WTC11 (cell line): ENCODE results near the gene IL16. TPM values are rescaled to one million over a fixed set of nuclear protein-coding genes. Genes with fewer than 3 reads are reported as not detected.

Experiments
- ATAC-seq: fragments of 200-7000 bp; cut with Tn5 transposase; 2 replicates; pipeline ENCODE4 v1.10.0; 2021; ENCODE audit warnings: mild to moderate bottlenecking, moderate library complexity
- CTCF ChIA-PET: fragments of 300-600 bp; sonication (Branson Sonifier 250); formaldehyde crosslinking; loops from one replicate; lab custom pipeline; 2021; ENCODE audit warnings: antibody characterized with exemption; lab: Charles Lee
- POLR2A ChIA-PET: fragments of 350-600 bp; sonication (Branson Sonifier 250); formaldehyde crosslinking; loops from one replicate; lab custom pipeline; 2021; ENCODE audit warnings: antibody characterized with exemption; lab: Charles Lee
- DNase-seq: peaks from one replicate; pipeline ENCODE4 v3.0.0; 2021; ENCODE audit warnings: low spot score
- H3K27ac Mint-ChIP-seq: 2 replicates; pipeline ENCODE4 v1.8.0; 2021; ENCODE audit warnings: mixed read lengths
- H3K27me3 Mint-ChIP-seq: 2 replicates; pipeline ENCODE4 v1.8.0; 2021; ENCODE audit warnings: low read depth, mild to moderate bottlenecking, moderate library complexity, mixed read lengths
- H3K36me3 Mint-ChIP-seq: 2 replicates; pipeline ENCODE4 v1.8.0; 2021; ENCODE audit warnings: mixed read lengths
- H3K4me1 Mint-ChIP-seq: 2 replicates; pipeline ENCODE4 v1.8.0; 2022; ENCODE audit warnings: mixed read lengths
- H3K4me3 Mint-ChIP-seq: 2 replicates; pipeline ENCODE4 v1.8.0; 2021; ENCODE audit warnings: mild to moderate bottlenecking, moderate library complexity, mixed read lengths
- H3K9me3 Mint-ChIP-seq: 2 replicates; pipeline ENCODE4 v1.8.0; 2021; ENCODE audit warnings: mixed read lengths
- AFF4 ChIP-seq: sonication (generic); formaldehyde crosslinking; IDR thresholded peaks from 2 replicates; pipeline ENCODE4 v1.8.1; 2023; ENCODE audit warnings: mild to moderate bottlenecking, missing genetic modification reagents, borderline replicate concordance
- ATF3 ChIP-seq: sonication (generic); formaldehyde crosslinking; conservative IDR thresholded peaks from 2 replicates; pipeline ENCODE4 v1.8.1; 2022; ENCODE audit warnings: mild to moderate bottlenecking, missing genetic modification reagents
- CBFB ChIP-seq: sonication (generic); formaldehyde crosslinking; IDR thresholded peaks from 2 replicates; pipeline ENCODE4 v1.8.1; 2022; ENCODE audit warnings: mild to moderate bottlenecking, low read depth, missing genetic modification reagents
- CREB1 ChIP-seq: sonication (generic); formaldehyde crosslinking; IDR thresholded peaks from 2 replicates; pipeline ENCODE4 v1.8.0; 2023; ENCODE audit warnings: mild to moderate bottlenecking, missing genetic modification reagents
- CREM ChIP-seq: sonication (generic); formaldehyde crosslinking; IDR thresholded peaks from 2 replicates; pipeline ENCODE4 v1.8.1; 2022; ENCODE audit warnings: mild to moderate bottlenecking, missing genetic modification reagents, moderate library complexity
- E2F5 ChIP-seq: sonication (generic); formaldehyde crosslinking; IDR thresholded peaks from 2 replicates; pipeline ENCODE4 v1.8.1; 2022; ENCODE audit warnings: mild to moderate bottlenecking, moderate library complexity, missing genetic modification reagents
- ERG ChIP-seq: fragments of 250-450 bp; sonication (Bioruptor Pico); IDR thresholded peaks from 2 replicates; pipeline ENCODE4 v1.8.0; 2021; ENCODE audit warnings: mild to moderate bottlenecking
- ETV6 ChIP-seq: sonication (generic); formaldehyde crosslinking; IDR thresholded peaks from 2 replicates; pipeline ENCODE4 v1.8.1; 2022; ENCODE audit warnings: mild to moderate bottlenecking, missing genetic modification reagents
- FOXP4 ChIP-seq: sonication (generic); formaldehyde crosslinking; IDR thresholded peaks from 2 replicates; pipeline ENCODE4 v1.8.0; 2022; ENCODE audit warnings: mild to moderate bottlenecking, missing genetic modification reagents
- GABPB1 ChIP-seq: sonication (generic); formaldehyde crosslinking; IDR thresholded peaks from 2 replicates; pipeline ENCODE4 v1.8.1; 2023; ENCODE audit warnings: mild to moderate bottlenecking, missing genetic modification reagents
- GTF2I ChIP-seq: fragments of 250-450 bp; sonication (Bioruptor Pico); conservative IDR thresholded peaks from 2 replicates; pipeline ENCODE4 v1.4.0; 2021; ENCODE audit warnings: mild to moderate bottlenecking
- JAZF1 ChIP-seq: fragments of 250-450 bp; sonication (Bioruptor Pico); IDR thresholded peaks from 2 replicates; pipeline ENCODE4 v1.9.0; 2021; ENCODE audit warnings: moderate library complexity, mild to moderate bottlenecking, inconsistent platforms
- NFATC4 ChIP-seq: fragments of 250-450 bp; sonication (Bioruptor Pico); IDR thresholded peaks from 2 replicates; pipeline ENCODE4 v1.9.0; 2021; ENCODE audit warnings: mild to moderate bottlenecking
- ZMAT4 ChIP-seq: fragments of 250-450 bp; sonication (Bioruptor Pico); IDR thresholded peaks from 2 replicates; pipeline ENCODE4 v1.9.0; 2021; ENCODE audit warnings: mild to moderate bottlenecking
- ZNF121 ChIP-seq: sonication (generic); formaldehyde crosslinking; IDR thresholded peaks from 2 replicates; pipeline ENCODE4 v1.8.0; 2023; ENCODE audit warnings: missing genetic modification reagents
- ZNF317 ChIP-seq: sonication (generic); formaldehyde crosslinking; IDR thresholded peaks from 2 replicates; pipeline ENCODE4 v1.8.1; 2023; ENCODE audit warnings: low read depth, mild to moderate bottlenecking, moderate library complexity, missing genetic modification reagents, borderline replicate concordance
- ZNF396 ChIP-seq: fragments of 250-450 bp; sonication (Bioruptor Pico); IDR thresholded peaks from 2 replicates; pipeline ENCODE4 v1.8.0; 2021; ENCODE audit warnings: mild to moderate bottlenecking, moderate library complexity, borderline replicate concordance
- ZNF416 ChIP-seq: fragments of 250-450 bp; sonication (Bioruptor Pico); IDR thresholded peaks from 2 replicates; pipeline ENCODE4 v1.9.0; 2021; ENCODE audit warnings: mild to moderate bottlenecking, inconsistent platforms
- ZNF671 ChIP-seq: fragments of 250-450 bp; sonication (Bioruptor Pico); IDR thresholded peaks from 2 replicates; pipeline ENCODE4 v1.8.0; 2021; ENCODE audit warnings: mild to moderate bottlenecking
- total RNA-seq: library from RNA; stranded (reverse); gene quantifications from 3 replicates; pipeline ENCODE4 v1.2.3, GENCODE V29; 2021
- TF ChIP-seq, protein P1 (sequence below): sonication (generic); formaldehyde crosslinking; IDR thresholded peaks from 2 replicates; pipeline ENCODE4 v1.8.1; 2022; ENCODE audit warnings: missing genetic modification reagents, borderline replicate concordance

IL16 gene
- total RNA-seq, 1 experiment from 2014 or later, result 0.61 TPM

DNA sequence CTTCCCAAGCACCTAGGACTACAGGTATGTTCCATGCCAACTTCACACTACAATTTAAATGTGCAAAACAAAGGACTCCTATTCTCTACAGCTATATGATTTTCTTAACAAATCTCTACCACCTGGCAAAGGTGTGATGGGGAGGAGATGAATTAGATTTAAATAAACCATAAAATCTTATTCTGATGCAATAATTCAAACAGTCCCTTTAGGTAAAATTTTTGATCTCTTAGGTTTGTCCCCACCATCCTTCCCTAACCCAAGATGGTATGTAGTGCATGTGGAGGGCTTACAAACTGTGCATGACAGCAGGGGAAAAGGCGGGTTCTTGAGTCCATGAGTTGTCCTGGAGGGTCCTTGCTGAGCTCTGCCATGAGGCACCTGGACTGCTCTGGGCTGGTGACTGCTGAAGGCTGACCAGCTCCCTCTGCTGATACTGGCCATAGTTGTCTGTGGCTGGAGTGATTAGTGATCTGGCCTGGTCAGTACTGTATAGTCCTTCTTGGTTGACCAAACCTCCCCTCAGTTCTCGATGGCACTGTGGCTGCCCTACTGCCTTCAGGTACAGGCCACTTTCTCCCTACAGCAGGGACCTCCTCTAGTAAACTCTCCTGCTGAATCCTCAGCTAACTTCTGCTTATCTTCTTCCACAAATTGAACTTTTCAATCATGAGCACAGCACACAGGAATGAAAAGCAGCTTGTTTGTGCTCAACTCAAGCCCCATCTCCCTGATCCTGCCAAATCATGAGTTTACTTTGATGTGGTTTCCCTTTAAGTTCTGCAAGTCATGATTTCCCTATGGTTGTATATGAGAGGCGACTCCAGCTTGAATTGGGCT, 32.5 kb upstream of the IL16 start:
- Mint-ChIP-seq H3K4me3 (no peak overlapping the region), H3K4me1 (no peaks in the 10 kb centered on the region), H3K27me3 (peaks cover 4% of the 10 kb centered on the region; the same call in 1 of the 2 replicates)
- CTCF ChIA-PET, result interaction anchor here (1.1 to 3.6 kb wide), 4 partner anchors 8 to 187 kb away, joined by 3 to 30 read pairs (median 4); no protein-coding TSS in a partner anchor
- TF ChIP-seq E2F5, result no peak
- no peak for TF ChIP-seq ZMAT4
- no peak for TF ChIP-seq ZNF396 (CRISPR knock-in tag)
- no peak for TF ChIP-seq GTF2I (CRISPR knock-in tag)
- no peak for TF ChIP-seq GABPB1 (CRISPR knock-in tag)
- TF ChIP-seq ZNF416 (CRISPR knock-in tag), result no peak
- TF ChIP-seq ZNF671 (CRISPR knock-in tag), result no peak
- TF ChIP-seq, protein P1, sequence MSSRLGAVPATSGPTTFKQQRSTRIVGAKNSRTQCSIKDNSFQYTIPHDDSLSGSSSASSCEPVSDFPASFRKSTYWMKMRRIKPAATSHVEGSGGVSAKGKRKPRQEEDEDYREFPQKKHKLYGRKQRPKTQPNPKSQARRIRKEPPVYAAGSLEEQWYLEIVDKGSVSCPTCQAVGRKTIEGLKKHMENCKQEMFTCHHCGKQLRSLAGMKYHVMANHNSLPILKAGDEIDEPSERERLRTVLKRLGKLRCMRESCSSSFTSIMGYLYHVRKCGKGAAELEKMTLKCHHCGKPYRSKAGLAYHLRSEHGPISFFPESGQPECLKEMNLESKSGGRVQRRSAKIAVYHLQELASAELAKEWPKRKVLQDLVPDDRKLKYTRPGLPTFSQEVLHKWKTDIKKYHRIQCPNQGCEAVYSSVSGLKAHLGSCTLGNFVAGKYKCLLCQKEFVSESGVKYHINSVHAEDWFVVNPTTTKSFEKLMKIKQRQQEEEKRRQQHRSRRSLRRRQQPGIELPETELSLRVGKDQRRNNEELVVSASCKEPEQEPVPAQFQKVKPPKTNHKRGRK (CRISPR knock-in tag), result no peak
- no peak for TF ChIP-seq NFATC4 (CRISPR knock-in tag)
- TF ChIP-seq FOXP4 (CRISPR knock-in tag), result no peak
- no peak for TF ChIP-seq ERG
- no peak for TF ChIP-seq AFF4
- TF ChIP-seq CREB1 (CRISPR knock-in tag), result no peak
- no peak for TF ChIP-seq ZNF121 (CRISPR knock-in tag)
- no peak for TF ChIP-seq ATF3 (CRISPR knock-in tag)
- TF ChIP-seq CREM (CRISPR knock-in tag), result no peak
- no peak for TF ChIP-seq ZNF317 (CRISPR knock-in tag)
- TF ChIP-seq ETV6 (CRISPR knock-in tag), result no peak
- no peak for TF ChIP-seq JAZF1 (CRISPR knock-in tag)
- TF ChIP-seq CBFB (CRISPR knock-in tag), result no peak
- TF ChIP-seq, all 79 proteins: peak for 0
- DNase-seq, result no peak
- Mint-ChIP-seq H3K36me3 (no peaks in the 10 kb centered on the region), H3K27ac (no peak overlapping the region), H3K9me3 (peaks cover 5% of the 10 kb centered on the region)
- no peak for ATAC-seq
- POLR2A ChIA-PET, result interaction anchor here (0.7 kb wide), 1 partner anchor 67 kb away, joined by 5 read pairs; no protein-coding TSS in a partner anchor
